ENCODE results near the gene ZCCHC24.

- TF ChIP-seq CTCF (conservative IDR thresholded peaks at IDR 0.05 in 1 of 2, IDR thresholded peaks at IDR 0.05 in 1 of 2; ENCODE audit: low read depth in 1 of 2, low read length in 2 of 2) (no peak), EZH2 (IDR thresholded peaks at IDR 0.05; ENCODE audit: low read length, missing control alignments) (no peak)
Measured at GRCh38 chr10:79405221-79405994, 40.0 kb downstream of the ZCCHC24 start.

Data from fibroblast of lung (primary cell).